Measurements from ENCODE around the gene MX1. TPM values are rescaled to one million over a fixed set of nuclear protein-coding genes. Genes with fewer than 3 reads are reported as not detected.

Gene MX1
- total RNA-seq, 1 donor from 2014 or later, result 43.8 TPM

- no peak for DNase-seq (ENCODE audit: low spot score)
Measured at GRCh38 chr21:41431788-41432548, 5.9 kb downstream of the MX1 start.

DNA sequence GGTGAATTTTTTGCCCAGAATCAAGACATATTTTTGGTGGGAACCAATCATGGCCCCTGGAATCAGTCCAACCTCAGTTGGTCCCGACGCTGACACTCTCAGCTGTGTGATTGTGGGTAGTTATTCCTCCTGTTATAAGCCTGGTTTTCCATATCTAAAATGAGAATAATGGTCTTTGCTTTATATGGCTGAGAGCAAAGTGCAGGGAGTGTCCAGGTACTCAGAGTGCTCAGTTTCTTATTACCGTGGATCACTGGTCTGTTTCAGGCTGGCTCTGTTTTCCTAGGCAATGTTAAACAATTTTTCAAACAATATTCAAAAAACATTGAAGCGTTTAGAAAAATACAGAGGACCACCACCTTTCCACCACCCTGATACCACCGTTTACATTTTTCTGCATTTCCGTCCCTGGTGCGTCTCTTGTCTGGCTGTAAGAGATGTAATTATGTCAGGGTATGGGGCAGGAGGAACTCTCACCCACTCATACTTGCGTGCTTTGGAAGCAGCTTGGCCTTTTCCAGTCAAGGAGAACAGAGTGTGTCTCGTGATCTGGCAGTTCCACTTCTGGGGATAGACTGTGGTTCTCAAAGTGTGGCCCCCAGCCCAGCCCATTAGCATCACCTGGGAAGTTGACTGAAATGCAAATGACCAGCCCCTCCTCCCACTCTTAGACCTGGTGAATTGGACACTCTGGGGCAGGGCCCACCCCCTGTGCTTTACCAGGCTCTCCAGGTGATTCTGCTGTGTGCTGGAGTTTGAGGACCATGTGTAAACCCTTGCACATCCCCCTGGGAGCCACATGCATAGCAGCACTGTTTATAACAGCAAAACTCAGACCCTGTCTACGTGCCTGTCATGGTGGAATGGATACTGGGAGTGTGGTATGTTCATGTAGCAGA lies 6.8 kb downstream of the MX1 start:
- DNase-seq (ENCODE audit: low spot score), result no peak

GRCh38 chr21:41433566-41433965 lies 7.5 kb downstream of the MX1 start:
- no peak for DNase-seq (ENCODE audit: low spot score)

DNA sequence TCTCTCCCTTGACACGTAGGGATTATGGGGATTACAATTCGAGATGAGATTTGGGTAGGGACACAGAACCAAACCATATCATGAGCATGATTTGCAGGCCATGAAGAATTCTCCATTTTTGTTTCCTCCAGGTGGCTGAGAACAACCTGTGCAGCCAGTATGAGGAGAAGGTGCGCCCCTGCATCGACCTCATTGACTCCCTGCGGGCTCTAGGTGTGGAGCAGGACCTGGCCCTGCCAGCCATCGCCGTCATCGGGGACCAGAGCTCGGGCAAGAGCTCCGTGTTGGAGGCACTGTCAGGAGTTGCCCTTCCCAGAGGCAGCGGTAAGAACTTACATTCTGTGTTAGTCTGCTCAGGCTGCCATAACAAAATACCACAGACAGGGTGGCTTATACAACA lies 9.7 kb downstream of the MX1 start:
- DNase-seq (ENCODE audit: low spot score), result no peak

GRCh38 chr21:41437729-41438128 lies 11.7 kb downstream of the MX1 start:
- DNase-seq (ENCODE audit: low spot score), result no peak

DNA sequence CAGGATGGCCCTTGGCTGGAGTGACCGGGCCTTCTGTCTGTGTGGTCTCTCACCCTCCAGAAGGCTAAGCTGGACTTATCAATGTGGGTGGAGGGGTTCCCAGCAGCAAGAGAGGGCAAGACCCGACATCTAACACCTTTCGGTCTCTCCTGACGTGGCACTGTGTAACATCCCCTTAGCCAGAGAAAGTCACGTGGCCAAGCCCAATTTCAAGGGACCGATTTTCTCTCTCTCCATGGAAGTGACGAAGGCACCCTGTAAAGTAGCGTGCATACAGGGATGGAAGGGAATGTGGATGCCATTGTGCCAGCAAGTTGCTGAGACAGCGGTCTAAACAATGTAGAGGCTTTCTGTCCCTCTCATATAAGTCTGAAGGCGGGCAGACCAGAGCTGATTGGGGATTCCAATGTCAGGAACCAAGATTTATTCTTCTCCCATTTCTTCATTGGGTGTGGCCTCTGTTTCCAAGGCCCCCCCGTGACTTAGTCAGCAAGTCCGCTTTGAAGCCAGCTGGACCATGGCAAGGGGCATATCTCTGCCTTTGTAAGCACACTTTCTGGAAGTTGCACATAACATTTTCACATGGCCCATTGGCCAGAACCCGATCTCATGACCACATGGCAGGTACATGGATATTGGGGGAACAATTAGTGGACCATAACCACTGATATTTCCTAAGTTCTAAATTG lies 12.5 kb downstream of the MX1 start:
- no peak for DNase-seq (ENCODE audit: low spot score)

DNA sequence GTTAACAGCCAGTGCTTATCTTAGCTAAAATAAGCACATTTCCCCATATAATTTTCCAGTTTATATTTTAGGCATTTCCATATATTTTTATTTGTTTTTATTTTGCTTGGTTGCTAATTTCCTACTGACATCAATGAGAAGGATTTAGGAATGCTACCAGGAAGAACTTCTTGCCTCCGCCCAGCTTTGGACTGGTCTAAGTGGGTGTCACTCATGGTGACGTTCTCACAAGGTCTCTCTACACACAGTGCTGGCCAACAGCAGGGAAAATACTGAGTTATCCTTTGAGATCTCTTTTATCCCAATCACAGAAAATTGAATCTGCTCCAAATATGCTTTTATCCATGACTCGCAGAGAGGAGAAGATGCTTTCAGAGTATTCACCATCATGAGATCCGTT lies 13.2 kb downstream of the MX1 start:
- no peak for DNase-seq (ENCODE audit: low spot score)

DNA sequence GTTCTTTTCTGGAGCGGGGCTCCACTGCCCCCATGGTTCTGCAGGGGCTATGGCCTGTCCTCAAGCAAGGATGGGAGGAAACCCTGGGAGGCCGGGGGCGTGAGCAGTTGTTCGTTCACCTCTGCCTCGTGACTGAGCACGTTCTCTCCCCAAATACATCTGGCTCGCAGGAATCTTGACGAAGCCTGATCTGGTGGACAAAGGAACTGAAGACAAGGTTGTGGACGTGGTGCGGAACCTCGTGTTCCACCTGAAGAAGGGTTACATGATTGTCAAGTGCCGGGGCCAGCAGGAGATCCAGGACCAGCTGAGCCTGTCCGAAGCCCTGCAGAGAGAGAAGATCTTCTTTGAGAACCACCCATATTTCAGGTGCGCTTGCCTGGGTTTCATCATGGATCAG lies 15.5 kb downstream of the MX1 start:
- DNase-seq (ENCODE audit: low spot score), result no peak

DNA sequence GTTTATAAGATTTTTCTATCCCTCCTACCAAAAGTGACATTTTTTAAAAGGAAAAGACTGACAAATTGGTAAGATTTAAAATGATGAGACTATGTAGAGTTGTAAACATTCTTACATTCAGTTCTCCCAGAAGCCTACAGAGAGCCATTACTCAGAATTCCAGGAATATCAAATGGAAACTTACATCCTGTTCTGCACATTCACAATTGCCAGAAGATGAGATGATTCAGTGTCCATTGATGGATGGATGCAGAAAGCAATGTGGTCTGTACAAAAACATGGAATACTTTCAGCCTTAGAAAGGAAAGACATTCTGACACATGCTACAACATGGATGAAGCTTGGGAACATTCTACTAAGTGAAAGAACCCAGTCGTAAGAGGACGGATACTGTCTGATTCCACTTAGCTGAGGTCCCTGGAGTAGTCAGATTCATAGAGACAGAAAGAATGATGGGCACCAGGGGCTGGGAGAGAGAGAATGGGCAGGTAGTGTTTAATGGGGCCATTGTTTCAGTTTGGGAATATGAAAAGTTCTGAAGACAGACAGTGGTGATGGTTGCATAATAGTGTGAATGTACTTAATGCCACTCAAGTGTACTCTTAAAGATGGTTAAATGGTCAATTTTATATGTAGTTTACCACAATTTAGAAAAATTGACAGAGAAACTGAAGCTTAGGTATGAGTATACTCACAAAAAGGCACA lies 16.6 kb downstream of the MX1 start:
- no peak for DNase-seq (ENCODE audit: low spot score)

DNA sequence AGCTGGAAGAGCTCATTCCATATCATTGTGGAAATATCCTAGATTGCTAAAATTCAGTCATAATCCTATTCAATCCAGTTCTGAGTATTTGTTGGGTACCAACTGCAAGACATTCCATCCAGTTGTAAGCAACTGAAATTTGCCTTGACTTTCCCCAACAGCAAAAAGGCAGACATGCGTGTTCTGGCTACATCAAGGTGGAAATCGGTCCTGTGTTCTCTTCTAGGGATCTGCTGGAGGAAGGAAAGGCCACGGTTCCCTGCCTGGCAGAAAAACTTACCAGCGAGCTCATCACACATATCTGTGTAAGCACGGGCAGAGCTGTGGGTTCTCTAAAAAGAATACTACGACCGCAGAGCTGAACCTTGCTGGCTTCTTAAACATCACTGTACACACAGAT lies 17.5 kb downstream of the MX1 start:
- no peak for DNase-seq (ENCODE audit: low spot score)

DNA sequence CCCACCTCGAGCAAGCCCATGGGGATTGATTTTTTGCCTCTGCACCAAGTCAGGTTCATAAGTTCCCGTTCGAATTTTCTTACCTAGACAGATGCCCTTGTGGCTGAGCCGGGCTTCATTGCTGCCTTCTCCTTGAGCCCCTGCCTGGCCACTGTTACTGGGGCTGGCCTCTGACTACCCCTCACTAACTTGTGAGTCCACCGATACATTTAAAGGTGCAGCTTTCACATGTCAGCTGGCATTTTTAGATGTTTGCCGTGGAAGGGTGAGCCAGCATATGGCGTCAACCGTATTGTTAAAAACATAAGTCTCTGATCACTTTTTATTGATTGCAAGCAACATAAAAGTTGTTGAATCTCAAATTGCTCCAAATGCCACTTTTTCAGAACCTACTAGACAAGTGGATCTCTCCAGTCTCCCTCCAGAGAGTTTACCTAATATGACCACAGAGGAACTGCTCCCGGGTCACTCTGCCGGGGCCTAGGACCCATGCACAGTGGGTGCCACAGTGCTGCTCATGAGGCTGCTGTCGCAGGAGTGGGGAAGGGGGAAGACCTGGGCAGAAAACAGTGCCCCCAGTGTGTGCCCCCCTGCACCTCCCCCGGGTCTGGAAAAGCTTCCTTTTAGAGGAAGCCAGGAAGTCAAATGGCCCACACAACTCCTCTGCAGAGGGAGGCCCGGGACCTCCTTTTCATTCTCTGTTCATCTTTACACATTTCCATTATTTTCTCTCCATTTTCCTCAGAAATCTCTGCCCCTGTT lies 18.8 kb downstream of the MX1 start:
- no peak for DNase-seq (ENCODE audit: low spot score)

GRCh38 chr21:41445465-41445862 lies 19.4 kb downstream of the MX1 start:
- DNase-seq (ENCODE audit: low spot score), result no peak

GRCh38 chr21:41446586-41446985 lies 20.5 kb downstream of the MX1 start:
- DNase-seq (ENCODE audit: low spot score), result no peak

GRCh38 chr21:41447356-41447755 lies 21.3 kb downstream of the MX1 start:
- DNase-seq (ENCODE audit: low spot score), result no peak

DNA sequence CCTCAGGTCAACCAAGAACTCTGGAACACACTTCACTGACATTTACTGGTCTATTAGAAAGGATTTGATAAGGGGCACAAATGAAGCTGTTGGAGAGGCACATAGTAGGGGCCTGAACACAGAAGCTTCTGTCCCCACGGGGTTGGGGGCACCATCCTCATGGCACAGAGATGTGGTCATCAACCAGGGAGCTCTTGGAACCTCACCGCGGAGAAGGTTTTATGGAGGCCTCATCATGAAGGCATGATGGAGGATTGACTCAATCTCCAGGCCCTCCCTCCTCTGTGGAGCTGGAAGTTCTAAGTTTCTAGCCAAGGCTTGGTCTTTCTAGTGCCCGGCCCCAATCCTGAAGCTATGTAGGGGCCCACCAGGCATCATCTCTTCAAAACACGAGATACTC lies 23.6 kb downstream of the MX1 start:
- no peak for DNase-seq (ENCODE audit: low spot score)

GRCh38 chr21:41451753-41452676 lies 26.0 kb downstream of the MX1 start:
- no peak for DNase-seq (ENCODE audit: low spot score)

DNA sequence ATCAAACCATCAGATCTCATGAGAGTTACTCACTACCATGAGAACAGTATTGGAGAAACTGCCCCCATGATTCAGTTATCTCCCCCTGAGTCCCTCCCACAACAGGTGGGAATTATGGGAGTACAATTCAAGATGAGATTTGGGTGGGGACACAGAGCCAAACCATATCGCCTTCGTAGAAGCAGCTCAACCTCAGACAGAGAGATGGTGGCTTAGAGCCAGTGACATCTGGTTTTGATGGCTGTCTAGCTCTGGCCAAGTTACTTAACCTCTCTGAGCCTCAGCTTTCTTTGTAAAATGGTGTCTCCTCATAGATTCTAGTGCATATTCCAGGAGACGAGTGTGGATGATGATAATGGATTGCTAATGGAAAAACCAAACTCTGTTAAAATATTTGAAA lies 27.2 kb downstream of the MX1 start:
- DNase-seq (ENCODE audit: low spot score), result no peak

DNA sequence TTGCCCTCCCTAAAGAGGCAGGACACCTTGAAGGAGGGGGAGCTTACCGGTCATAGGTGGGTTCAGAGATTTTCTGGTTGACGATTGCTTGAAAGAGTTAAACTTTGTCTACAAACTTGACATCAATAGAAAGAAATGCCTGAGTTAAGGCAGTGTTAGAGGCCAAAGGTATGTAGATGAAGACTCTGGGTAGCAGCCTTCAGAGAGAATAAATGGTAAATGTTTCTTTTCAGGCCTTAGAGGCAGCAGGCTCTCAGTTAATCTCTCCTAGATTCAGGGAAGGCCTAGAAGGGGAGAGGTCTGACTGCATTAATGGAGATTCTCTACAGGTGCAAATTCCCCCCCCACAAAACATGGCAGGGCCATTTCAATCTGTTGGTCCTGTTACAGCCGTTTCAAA lies 27.7 kb downstream of the MX1 start:
- no peak for DNase-seq (ENCODE audit: low spot score)

- no peak for DNase-seq (ENCODE audit: low spot score)
Measured at GRCh38 chr21:41458121-41458520, 32.1 kb downstream of the MX1 start.

GRCh38 chr21:41458559-41458958 lies 32.5 kb downstream of the MX1 start:
- no peak for DNase-seq (ENCODE audit: low spot score)

Data from ureter (tissue), 1 donor.